ENCODE data around the gene AUTS2. TPM values are rescaled to one million over a fixed set of nuclear protein-coding genes. Genes with fewer than 3 reads are reported as not detected.

AUTS2 gene
- total RNA-seq, 1 experiment from 2014 or later: 4.6 TPM

- no peak for DNase-seq (ENCODE audit: low read depth)
Observed at GRCh38 chr7:70749831-70750230, 1151.6 kb downstream of the AUTS2 start.

- DNase-seq (ENCODE audit: low read depth): no peak
Observed at GRCh38 chr7:70751895-70752294, 1153.6 kb downstream of the AUTS2 start.

DNA sequence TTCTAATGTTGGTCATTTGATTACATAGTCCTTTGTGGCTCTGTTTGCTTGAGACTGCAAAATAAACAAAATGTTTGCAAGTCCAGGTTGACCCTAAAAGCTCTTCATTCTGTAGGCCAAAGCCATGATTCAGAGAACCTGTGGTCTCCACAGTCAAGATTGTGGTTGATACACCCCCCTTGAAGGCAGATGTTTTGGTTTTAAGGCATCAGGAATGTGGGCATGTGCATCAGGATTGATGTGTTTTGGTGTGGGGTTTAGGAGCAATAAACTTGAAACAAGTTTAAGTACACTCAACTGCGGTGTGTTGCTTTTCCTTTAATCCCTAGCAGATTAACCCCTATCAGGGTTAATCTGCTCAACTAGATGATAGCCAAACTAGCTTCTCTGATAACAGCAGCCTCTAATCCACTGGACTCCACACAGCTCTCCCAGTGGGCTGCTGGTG is 1154.5 kb downstream of the AUTS2 start:
- DNase-seq (ENCODE audit: low read depth): peak; percentile 49

GRCh38 chr7:70756789-70757188 is 1158.5 kb downstream of the AUTS2 start:
- DNase-seq (ENCODE audit: low read depth): no peak

DNA sequence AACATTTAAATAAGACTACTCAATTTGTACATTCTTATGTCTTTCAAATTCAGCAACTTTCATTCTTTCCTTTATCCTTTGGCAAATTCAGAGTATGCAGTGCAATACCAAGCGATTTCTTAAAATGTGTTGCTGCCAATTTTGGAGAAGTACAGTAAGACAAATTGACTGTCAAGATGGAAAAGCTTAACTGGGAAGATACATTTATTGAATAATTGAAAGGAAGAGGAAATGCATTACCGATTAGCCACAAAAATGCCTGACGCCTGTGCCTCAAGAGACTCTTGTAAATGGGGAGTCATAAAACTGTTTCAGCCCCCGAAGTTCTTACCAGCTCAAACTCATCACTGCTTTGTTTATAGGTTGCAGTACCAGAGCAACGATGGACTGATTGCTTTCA is 1160.4 kb downstream of the AUTS2 start:
- DNase-seq (ENCODE audit: low read depth): no peak

GRCh38 chr7:70759674-70760073 is 1161.4 kb downstream of the AUTS2 start:
- DNase-seq (ENCODE audit: low read depth): no peak

DNA sequence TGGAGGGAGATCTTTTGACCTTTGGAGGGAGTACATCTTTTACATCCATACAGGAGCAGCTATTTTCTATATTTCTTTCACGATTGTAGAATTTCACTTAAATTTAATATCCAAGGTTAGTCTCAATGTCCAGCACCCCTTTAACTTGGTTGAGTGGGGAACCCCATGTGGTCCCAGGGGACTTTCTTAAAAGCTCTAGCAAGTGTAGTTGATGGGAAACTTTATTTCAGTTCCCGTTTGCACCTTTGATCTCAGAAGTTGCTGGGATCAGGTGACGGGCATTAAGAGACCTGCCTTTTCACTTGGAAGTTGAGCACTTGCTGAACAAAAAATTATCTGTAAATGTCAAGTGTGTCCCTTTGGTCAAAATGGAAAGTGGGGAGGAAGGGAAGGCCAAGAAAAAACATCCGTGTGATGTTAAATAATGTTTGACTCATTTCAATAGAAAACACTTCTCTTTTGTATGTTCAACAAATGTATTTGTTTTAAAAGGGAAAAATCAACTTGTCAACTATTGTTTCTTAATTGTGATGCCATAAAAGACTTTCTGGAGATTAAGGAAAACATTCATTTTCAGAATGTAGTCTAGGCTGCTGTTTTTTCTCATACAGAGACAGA is 1163.5 kb downstream of the AUTS2 start:
- no peak for DNase-seq (ENCODE audit: low read depth)

DNA sequence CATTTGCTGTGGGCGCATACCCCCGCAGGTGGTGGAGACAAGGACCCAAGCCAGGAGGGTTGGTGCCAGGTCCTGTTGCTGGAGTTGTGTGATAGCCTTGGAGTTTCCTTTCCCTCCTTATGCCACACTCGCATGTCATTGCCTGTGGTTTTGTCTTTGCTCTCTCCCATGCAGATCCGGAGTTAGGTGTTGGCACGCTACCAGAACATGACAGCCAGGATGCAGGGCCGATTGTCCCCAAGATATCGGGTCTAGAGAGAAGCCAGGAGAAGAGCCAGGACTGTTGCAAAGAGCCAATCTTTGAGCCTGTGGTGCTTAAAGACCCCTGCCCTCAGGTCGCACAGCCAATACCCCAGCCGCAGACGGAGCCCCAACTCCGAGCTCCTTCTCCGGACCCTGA is 1164.4 kb downstream of the AUTS2 start:
- no peak for DNase-seq (ENCODE audit: low read depth)

- DNase-seq (ENCODE audit: low read depth): no peak
Observed at GRCh38 chr7:70763961-70764691, 1165.9 kb downstream of the AUTS2 start.

DNA sequence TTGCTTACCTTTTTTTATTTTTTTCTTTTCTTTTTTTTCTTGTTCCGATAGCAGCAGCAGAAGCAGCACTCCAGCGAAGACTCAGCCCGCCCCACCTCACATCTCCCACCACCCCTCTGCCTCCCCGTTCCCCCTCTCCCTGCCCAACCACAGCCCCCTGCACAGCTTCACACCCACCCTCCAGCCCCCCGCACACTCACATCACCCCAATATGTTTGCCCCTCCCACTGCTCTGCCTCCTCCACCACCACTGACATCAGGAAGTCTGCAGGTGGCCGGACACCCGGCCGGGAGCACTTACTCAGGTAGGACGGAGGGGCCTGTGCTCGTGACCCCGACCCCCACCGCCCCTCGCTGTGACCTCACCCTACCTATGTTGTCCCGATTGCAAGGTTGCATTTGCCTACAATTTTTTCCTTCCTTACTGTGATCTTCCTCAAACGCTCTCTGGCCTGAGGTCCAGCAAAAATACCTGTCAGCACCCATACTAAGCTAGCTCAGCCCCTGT is 1166.5 kb downstream of the AUTS2 start:
- DNase-seq (ENCODE audit: low read depth): no peak

GRCh38 chr7:70765651-70766050 is 1167.4 kb downstream of the AUTS2 start:
- no peak for DNase-seq (ENCODE audit: low read depth)

DNA sequence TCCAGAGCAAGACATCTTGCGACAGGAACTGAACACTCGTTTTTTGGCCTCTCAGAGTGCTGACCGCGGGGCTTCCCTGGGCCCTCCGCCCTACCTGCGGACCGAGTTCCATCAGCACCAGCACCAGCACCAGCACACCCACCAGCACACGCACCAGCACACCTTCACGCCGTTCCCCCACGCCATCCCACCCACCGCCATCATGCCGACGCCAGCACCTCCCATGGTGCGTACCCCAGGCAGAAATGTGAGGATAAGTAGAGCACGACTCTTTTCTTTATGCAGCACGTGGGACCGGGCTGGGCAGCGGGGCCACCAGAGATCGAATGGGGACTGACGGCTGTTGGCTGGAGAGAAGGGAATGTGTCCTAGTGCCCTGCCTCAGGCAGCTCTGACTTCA is 1167.8 kb downstream of the AUTS2 start:
- DNase-seq (ENCODE audit: low read depth): no peak

DNA sequence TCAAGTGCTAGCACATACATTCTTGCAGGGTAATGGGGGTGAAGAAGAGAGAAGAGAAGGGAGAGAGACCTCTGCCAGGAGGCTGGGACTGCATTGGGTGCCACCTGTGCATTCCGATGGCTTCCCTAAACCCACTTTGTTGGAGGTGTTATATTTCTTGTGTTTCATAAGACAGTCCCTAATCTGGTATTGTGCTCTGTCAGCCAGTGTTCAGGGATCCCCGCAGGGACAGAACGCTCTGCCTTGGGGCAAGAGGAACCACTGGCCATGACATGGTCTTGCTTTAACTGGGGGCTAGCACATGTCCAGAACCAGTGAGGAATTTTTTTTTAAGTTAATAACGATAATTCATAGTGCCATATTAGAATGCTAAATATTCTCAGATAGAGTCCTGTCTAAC is 1168.4 kb downstream of the AUTS2 start:
- no peak for DNase-seq (ENCODE audit: low read depth)

DNA sequence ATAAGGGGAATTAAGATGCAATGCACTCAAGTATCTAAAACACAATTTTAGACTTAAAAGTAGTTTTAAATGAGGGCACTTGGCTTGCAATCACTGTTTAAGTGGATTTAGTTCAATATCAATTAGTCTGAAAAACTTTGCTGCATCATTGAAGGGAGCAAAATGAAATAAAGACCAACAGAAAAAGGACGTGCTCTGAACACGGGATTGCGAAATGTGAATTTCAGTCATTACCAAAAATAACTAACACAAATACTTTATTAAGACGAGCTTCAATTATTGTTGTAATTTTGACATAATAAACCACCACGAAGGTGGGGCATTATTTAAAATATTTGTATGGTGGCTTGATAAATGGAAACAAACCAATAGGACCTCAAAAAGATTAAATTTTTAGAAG is 1171.9 kb downstream of the AUTS2 start:
- no peak for DNase-seq (ENCODE audit: low read depth)

DNA sequence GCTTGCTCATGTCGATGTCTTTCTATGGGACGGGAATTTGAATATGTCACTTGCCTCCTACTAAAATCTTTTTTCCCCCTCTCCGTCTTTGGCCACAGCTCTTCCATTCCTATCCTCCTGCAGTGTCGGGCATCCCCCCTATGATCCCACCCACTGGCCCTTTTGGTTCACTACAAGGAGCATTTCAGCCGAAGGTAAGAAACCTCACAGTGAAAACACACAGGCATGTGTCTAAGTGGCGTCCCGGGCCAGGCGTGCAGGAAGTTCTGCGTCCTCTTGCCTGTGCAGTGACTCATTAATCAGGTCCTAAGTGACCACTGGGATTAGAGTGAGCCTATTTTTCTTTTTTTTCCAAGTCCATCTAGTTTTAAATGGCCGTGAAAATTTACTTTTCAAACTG is 1173.2 kb downstream of the AUTS2 start:
- no peak for DNase-seq (ENCODE audit: low read depth)

DNA sequence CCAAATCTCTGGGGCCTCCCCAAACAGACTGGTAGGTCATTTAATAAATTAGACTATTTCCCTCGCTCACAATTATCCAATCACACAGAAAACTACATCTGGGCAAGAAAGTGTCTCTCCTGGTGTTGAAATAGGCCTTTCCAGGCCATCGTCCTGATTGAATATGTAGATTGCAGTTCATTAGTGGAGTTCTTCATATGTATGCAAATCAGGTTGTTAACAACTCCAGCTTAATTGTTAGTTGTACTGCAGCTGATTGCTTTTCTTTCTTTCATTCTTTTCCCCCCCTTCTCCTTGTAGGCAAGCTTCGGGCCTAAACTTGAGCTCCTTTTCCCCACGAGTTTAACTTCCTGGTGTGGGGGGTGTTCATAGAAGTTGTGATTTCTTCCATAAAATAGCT is 1174.6 kb downstream of the AUTS2 start:
- no peak for DNase-seq (ENCODE audit: low read depth)

DNA sequence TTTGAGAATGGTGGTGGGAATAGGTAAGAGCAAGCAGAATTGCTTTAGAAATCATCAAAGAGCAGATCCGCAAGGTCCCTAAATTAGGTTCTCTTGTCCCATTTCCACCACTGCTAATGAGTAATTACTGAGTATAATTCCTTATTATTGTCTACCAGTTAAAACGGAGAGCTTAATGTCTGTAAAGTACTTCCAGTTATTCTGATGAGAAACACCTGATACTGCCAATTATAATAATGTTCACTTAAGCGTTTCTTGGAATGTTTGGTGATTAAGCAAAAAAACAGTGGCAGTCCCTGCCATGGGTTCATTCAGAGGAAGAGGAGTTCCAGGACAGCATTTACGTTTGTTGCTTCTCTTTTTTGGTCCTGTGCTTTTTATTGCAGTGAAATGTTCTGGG is 1175.1 kb downstream of the AUTS2 start:
- no peak for DNase-seq (ENCODE audit: low read depth)

- no peak for DNase-seq (ENCODE audit: low read depth)
Observed at GRCh38 chr7:70774950-70775527, 1176.8 kb downstream of the AUTS2 start.

DNA sequence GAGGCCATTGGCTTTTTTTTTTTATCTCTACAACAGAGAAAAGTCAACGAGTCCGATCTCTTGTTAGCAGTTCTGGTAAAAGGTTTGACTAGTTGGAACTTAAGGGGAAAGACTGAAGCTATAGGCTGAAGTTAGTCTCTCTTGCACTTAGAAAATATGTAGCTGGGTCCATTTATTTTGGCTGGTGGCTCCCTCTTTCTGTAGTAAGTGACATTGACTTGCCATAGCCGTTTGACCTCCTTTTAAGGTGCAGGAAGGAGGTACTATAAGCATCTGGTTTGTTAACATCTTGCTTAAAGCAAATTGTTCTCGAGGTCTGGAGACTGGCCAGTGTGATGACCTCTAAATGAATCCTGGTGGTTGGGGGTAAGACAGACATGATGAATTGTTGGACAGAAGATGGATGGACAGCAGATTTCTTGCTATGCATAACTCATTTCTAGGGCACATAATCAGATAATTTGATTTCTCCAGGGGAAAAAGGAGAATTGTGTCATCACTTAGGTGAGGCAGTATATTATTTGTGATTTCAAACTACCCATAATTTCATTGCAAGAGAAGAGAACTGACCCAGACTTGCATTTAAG is 1177.4 kb downstream of the AUTS2 start:
- peak; percentile 8 for DNase-seq (ENCODE audit: low read depth)

- DNase-seq (ENCODE audit: low read depth): peak; percentile 28
Observed at GRCh38 chr7:70776627-70777101, 1178.4 kb downstream of the AUTS2 start.

DNA sequence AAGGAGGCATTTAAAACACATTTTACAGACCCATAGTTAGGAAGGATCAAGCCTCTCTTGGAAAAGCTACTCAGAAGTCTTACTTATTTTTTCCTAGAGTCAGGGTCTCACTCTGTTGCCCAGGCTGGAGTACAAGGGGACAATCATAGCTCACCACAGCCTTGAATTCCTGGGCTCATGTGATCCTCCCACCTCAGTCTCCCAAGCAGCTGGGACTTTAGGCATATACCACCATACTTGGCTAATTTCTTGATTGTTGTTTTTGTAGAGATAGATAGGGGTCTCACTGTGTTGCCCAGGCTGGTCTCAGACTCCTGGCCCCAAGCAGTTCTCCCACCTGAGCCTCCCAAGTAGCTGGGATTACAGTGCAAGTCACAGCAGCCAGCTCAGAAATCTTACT is 1179.0 kb downstream of the AUTS2 start:
- no peak for DNase-seq (ENCODE audit: low read depth)

DNA sequence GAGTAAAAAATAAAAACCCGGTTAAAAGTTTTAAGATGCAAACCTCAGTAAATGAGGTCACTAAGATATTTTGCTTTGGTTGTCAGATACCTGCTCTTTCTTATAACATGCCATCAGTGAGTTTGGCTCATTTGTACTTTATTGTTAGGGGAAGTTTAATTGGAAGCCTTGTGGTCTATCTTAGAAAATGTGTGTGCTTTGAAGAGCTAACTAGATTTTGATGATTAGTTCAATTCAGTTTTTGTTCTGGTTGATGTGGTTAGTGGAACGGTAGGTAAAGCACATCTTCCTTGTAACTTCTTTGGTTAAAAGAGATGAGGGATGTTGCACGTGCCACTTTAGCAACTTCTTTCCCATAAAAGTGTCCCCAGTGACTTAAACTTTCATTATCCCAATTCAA is 1180.3 kb downstream of the AUTS2 start:
- no peak for DNase-seq (ENCODE audit: low read depth)

All from HT1080 (cell line).